Astrocyte (in vitro differentiated cells and primary cell): ENCODE measurements around the gene ITGBL1. TPM values are rescaled to one million over a fixed set of nuclear protein-coding genes. Genes with fewer than 3 reads are reported as not detected.

Experiments used
- DNase-seq: peaks from one replicate; pipeline ENCODE4 v3.0.0-alpha.2; 2010; ENCODE audit warnings: low read depth
- FAIRE-seq: peaks from 2 replicates; lab custom pipeline; 2011; peaks lifted over from hg19 to GRCh38; lab: Jason Lieb, UNC
- H2AFZ ChIP-seq: 2 replicates; pipeline ENCODE4 v1.6.0; 2012; ENCODE audit warnings: low read depth, low read length, inconsistent platforms
- H3K27ac ChIP-seq: 2 replicates; pipeline ENCODE4 v1.5.1; 2011; ENCODE audit warnings: low read depth, low read length, inconsistent platforms
- H3K27me3 ChIP-seq: 2 replicates; pipeline ENCODE4 v1.6.0; 2011; ENCODE audit warnings: low read length, inconsistent platforms; ENCODE audit not compliant: insufficient read depth
- H3K36me3 ChIP-seq: 2 replicates; pipeline ENCODE4 v1.5.1; 2011; ENCODE audit warnings: low read length, inconsistent platforms; ENCODE audit not compliant: insufficient read depth
- H3K4me1 ChIP-seq: 2 replicates; pipeline ENCODE4 v1.5.1; 2011; ENCODE audit warnings: low read length, inconsistent platforms; ENCODE audit not compliant: insufficient read depth
- H3K4me2 ChIP-seq: 2 replicates; pipeline ENCODE4 v1.6.0; 2012; ENCODE audit warnings: low read length, inconsistent platforms
- H3K4me3 ChIP-seq: 2 replicates; pipeline ENCODE4 v1.5.1; 2011; ENCODE audit warnings: low read depth, mild to moderate bottlenecking, low read length, inconsistent platforms; ENCODE audit not compliant: insufficient read depth
- H3K79me2 ChIP-seq: 2 replicates; pipeline ENCODE4 v1.6.0; 2012; ENCODE audit warnings: mild to moderate bottlenecking, low read length, inconsistent platforms; ENCODE audit not compliant: insufficient read depth
- H3K9ac ChIP-seq: 2 replicates; pipeline ENCODE4 v1.6.0; 2012; ENCODE audit warnings: mild to moderate bottlenecking, low read length, inconsistent platforms
- H3K9me3 ChIP-seq: 2 replicates; pipeline ENCODE4 v1.5.1; 2012; ENCODE audit warnings: low read depth, mild to moderate bottlenecking, low read length, inconsistent platforms; ENCODE audit not compliant: insufficient read depth
- H4K20me1 ChIP-seq: 2 replicates; pipeline ENCODE4 v1.6.0; 2012; ENCODE audit warnings: low read length, inconsistent platforms; ENCODE audit not compliant: insufficient read depth
- H3K27ac Mint-ChIP-seq: one replicate; pipeline ENCODE4 v1.8.0; 2021; ENCODE audit warnings: mild to moderate bottlenecking, mixed read lengths; ENCODE audit not compliant: unreplicated experiment
- H3K27me3 Mint-ChIP-seq: one replicate; pipeline ENCODE4 v1.8.0; 2021; ENCODE audit warnings: low read depth, mixed read lengths; ENCODE audit not compliant: unreplicated experiment
- H3K36me3 Mint-ChIP-seq: one replicate; pipeline ENCODE4 v1.8.0; 2021; ENCODE audit warnings: low read depth, mixed read lengths; ENCODE audit not compliant: unreplicated experiment
- H3K4me1 Mint-ChIP-seq: one replicate; pipeline ENCODE4 v1.8.0; 2021; ENCODE audit warnings: low read depth, mixed read lengths; ENCODE audit not compliant: unreplicated experiment
- H3K4me3 Mint-ChIP-seq: one replicate; pipeline ENCODE4 v1.8.0; 2021; ENCODE audit warnings: mild to moderate bottlenecking, moderate library complexity, mixed read lengths; ENCODE audit not compliant: unreplicated experiment
- H3K9me3 Mint-ChIP-seq: one replicate; pipeline ENCODE4 v1.8.0; 2021; ENCODE audit warnings: mild to moderate bottlenecking, mixed read lengths; ENCODE audit not compliant: unreplicated experiment
- CTCF ChIP-seq: IDR thresholded peaks from 2 replicates; pipeline ENCODE4 v1.5.1; 2011; ENCODE audit warnings: low read depth, mild to moderate bottlenecking, inconsistent platforms, low read length, moderate library complexity; ENCODE audit not compliant: insufficient read depth
- EZH2 ChIP-seq: IDR thresholded peaks from 2 replicates; pipeline ENCODE4 v1.6.1; 2012; ENCODE audit warnings: mild to moderate bottlenecking, low read length, inconsistent platforms; ENCODE audit not compliant: insufficient read depth
- total RNA-seq: library from RNA; stranded (reverse); gene quantifications from 2 replicates; pipeline ENCODE4 v1.2.1, GENCODE V29; 2021

Gene ITGBL1
- total RNA-seq, 1 donor from 2014 or later: 0.14 TPM

GRCh38 chr13:101502618-101503017, 50.1 kb downstream of the ITGBL1 start:
- H3K9ac ChIP-seq: no peak overlapping the region
- H3K4me3 ChIP-seq: no peak overlapping the region
- no peaks in the 10 kb centered on the region for H3K9me3 ChIP-seq
- peaks cover 3% of the 10 kb centered on the region for H3K4me1 Mint-ChIP-seq
- no peaks in the 10 kb centered on the region for H3K79me2 ChIP-seq
- no peaks in the 10 kb centered on the region for H3K36me3 Mint-ChIP-seq
- H3K27me3 Mint-ChIP-seq: peaks cover 2% of the 10 kb centered on the region
- no peak for TF ChIP-seq CTCF
- H3K9me3 Mint-ChIP-seq: peaks cover 3% of the 10 kb centered on the region
- DNase-seq: no peak
- no peaks in the 10 kb centered on the region for H3K36me3 ChIP-seq
- no peak overlapping the region for H3K27ac ChIP-seq
- H3K4me3 Mint-ChIP-seq: no peak overlapping the region
- H3K27me3 ChIP-seq: no peaks in the 10 kb centered on the region
- H2AFZ ChIP-seq: no peak overlapping the region
- FAIRE-seq: no peak
- no peaks in the 10 kb centered on the region for H4K20me1 ChIP-seq
- no peaks in the 10 kb centered on the region for H3K4me1 ChIP-seq
- H3K27ac Mint-ChIP-seq: no peak overlapping the region
- no peak overlapping the region for H3K4me2 ChIP-seq

GRCh38 chr13:101511161-101511560, 58.7 kb downstream of the ITGBL1 start:
- H3K27me3 Mint-ChIP-seq: no peaks in the 10 kb centered on the region
- no peaks in the 10 kb centered on the region for H3K36me3 ChIP-seq
- H2AFZ ChIP-seq: no peak overlapping the region
- H3K4me1 ChIP-seq: peaks cover 7% of the 10 kb centered on the region
- no peak overlapping the region for H3K27ac ChIP-seq
- no peak for DNase-seq
- peaks cover 4% of the 10 kb centered on the region for H3K9me3 Mint-ChIP-seq
- peaks cover 17% of the 10 kb centered on the region for H3K4me1 Mint-ChIP-seq
- H3K27me3 ChIP-seq: no peaks in the 10 kb centered on the region
- H3K4me2 ChIP-seq: no peak overlapping the region
- H3K4me3 ChIP-seq: no peak overlapping the region
- H3K9me3 ChIP-seq: no peaks in the 10 kb centered on the region
- H4K20me1 ChIP-seq: no peaks in the 10 kb centered on the region
- no peak for FAIRE-seq
- H3K9ac ChIP-seq: no peak overlapping the region
- no peaks in the 10 kb centered on the region for H3K79me2 ChIP-seq
- no peaks in the 10 kb centered on the region for H3K36me3 Mint-ChIP-seq
- H3K4me3 Mint-ChIP-seq: no peak overlapping the region
- no peak overlapping the region for H3K27ac Mint-ChIP-seq
- no peak for TF ChIP-seq EZH2
- no peak for TF ChIP-seq CTCF

GRCh38 chr13:101511766-101512165, 59.3 kb downstream of the ITGBL1 start:
- H3K4me3 Mint-ChIP-seq: no peak overlapping the region
- Histone ChIP-seq H3K79me2 (no peaks in the 10 kb centered on the region), H3K4me1 (peaks cover 7% of the 10 kb centered on the region), H3K36me3 (no peaks in the 10 kb centered on the region), H4K20me1 (no peaks in the 10 kb centered on the region), H3K4me3 (no peak overlapping the region), H2AFZ (no peak overlapping the region), H3K9ac (no peak overlapping the region), H3K4me2 (peak overlapping the region; percentile 39), H3K27ac (no peak overlapping the region), H3K27me3 (no peaks in the 10 kb centered on the region), H3K9me3 (no peaks in the 10 kb centered on the region)
- H3K9me3 Mint-ChIP-seq: peaks cover 2% of the 10 kb centered on the region
- no peaks in the 10 kb centered on the region for H3K27me3 Mint-ChIP-seq
- peak; percentile 44 for DNase-seq
- no peak overlapping the region for H3K27ac Mint-ChIP-seq
- peak; percentile 87 for FAIRE-seq
- H3K36me3 Mint-ChIP-seq: no peaks in the 10 kb centered on the region
- peaks cover 17% of the 10 kb centered on the region for H3K4me1 Mint-ChIP-seq
- TF ChIP-seq EZH2 (no peak), CTCF (no peak)
